MM.1S (cell line): Measurements from ENCODE around the gene APOF.

Experiments
- CTCF ChIP-seq: fragments of 300-600 bp; sonication (generic); IDR thresholded peaks from 2 replicates; pipeline ENCODE4 v1.5.1; 2016; ENCODE audit warnings: antibody characterized with exemption, low read length, mixed read lengths
- EZH2 ChIP-seq: fragments of 300-600 bp; sonication (generic); optimal IDR thresholded peaks from 2 replicates; pipeline ENCODE3; 2017; ENCODE audit warnings: low read depth, mild to moderate bottlenecking, antibody characterized with exemption, low read length, mixed read lengths

GRCh38 chr12:56410768-56411167 lies 48.1 kb upstream of the APOF start:
- TF ChIP-seq CTCF (no peak), EZH2 (no peak)
